Measurements from ENCODE around the gene UBE2E2. TPM values are rescaled to one million over a fixed set of nuclear protein-coding genes. Genes with fewer than 3 reads are reported as not detected.

The UBE2E2 gene
- total RNA-seq = 28.7 and 67.7 TPM in 2 replicates

- no peaks in the 10 kb centered on the region for H3K36me3 ChIP-seq (ENCODE audit: control insufficient read depth, insufficient read depth, low read length)
- TF ChIP-seq CTCF (IDR thresholded peaks at IDR 0.05; ENCODE audit: insufficient read depth, low read length, poor library complexity, severe bottlenecking) = no peak
- DNase-seq (ENCODE audit: low read depth) = no peak
- no peaks in the 10 kb centered on the region for H3K27me3 ChIP-seq (ENCODE audit: control insufficient read depth, insufficient read depth, low read length)
- peak within 1 kb of the TSS; percentile 96 for H3K4me3 ChIP-seq (ENCODE audit: low read depth, low read length)
These were observed at the start of gene UBE2E2 for GRCh38 chr3:23202921-23203707. Gene UBE2E2 (plus strand): TSS chr3:23203327.

- no peak for DNase-seq (ENCODE audit: low read depth)
- no peak for TF ChIP-seq CTCF (IDR thresholded peaks at IDR 0.05; ENCODE audit: insufficient read depth, low read length, poor library complexity, severe bottlenecking)
- no peaks in the 10 kb centered on the region for H3K27me3 ChIP-seq (ENCODE audit: control insufficient read depth, insufficient read depth, low read length)
- no peaks in the 10 kb centered on the region for H3K36me3 ChIP-seq (ENCODE audit: control insufficient read depth, insufficient read depth, low read length)
- no peak overlapping the region for H3K4me3 ChIP-seq (ENCODE audit: low read depth, low read length)
These were observed 49.7 kb upstream of the UBE2E2 start for GRCh38 chr3:23153436-23153835.

GRCh38 chr3:23157331-23157730 is 45.8 kb upstream of the UBE2E2 start:
- Histone ChIP-seq H3K4me3 (ENCODE audit: low read depth, low read length) (no peak overlapping the region), H3K36me3 (ENCODE audit: control insufficient read depth, insufficient read depth, low read length) (no peaks in the 10 kb centered on the region), H3K27me3 (ENCODE audit: control insufficient read depth, insufficient read depth, low read length) (no peaks in the 10 kb centered on the region)
- no peak for TF ChIP-seq CTCF (IDR thresholded peaks at IDR 0.05; ENCODE audit: insufficient read depth, low read length, poor library complexity, severe bottlenecking)
- no peak for DNase-seq (ENCODE audit: low read depth)

- H3K27me3 ChIP-seq (ENCODE audit: control insufficient read depth, insufficient read depth, low read length) = no peaks in the 10 kb centered on the region
- no peaks in the 10 kb centered on the region for H3K36me3 ChIP-seq (ENCODE audit: control insufficient read depth, insufficient read depth, low read length)
- TF ChIP-seq CTCF (IDR thresholded peaks at IDR 0.05; ENCODE audit: insufficient read depth, low read length, poor library complexity, severe bottlenecking) = no peak
- H3K4me3 ChIP-seq (ENCODE audit: low read depth, low read length) = no peak overlapping the region
- DNase-seq (ENCODE audit: low read depth) = peak; percentile 77
These were observed 43.2 kb upstream of the UBE2E2 start for GRCh38 chr3:23159929-23160328.

GRCh38 chr3:23161308-23161707 is 41.8 kb upstream of the UBE2E2 start:
- Histone ChIP-seq H3K36me3 (ENCODE audit: control insufficient read depth, insufficient read depth, low read length) (no peaks in the 10 kb centered on the region), H3K4me3 (ENCODE audit: low read depth, low read length) (no peak overlapping the region), H3K27me3 (ENCODE audit: control insufficient read depth, insufficient read depth, low read length) (no peaks in the 10 kb centered on the region)
- TF ChIP-seq CTCF (IDR thresholded peaks at IDR 0.05; ENCODE audit: insufficient read depth, low read length, poor library complexity, severe bottlenecking) = no peak
- no peak for DNase-seq (ENCODE audit: low read depth)

All from kidney epithelial cell (primary cell).